Neural progenitor cell (in vitro differentiated cells): ENCODE measurements around the gene ALOX12B.

Experiments
- CTCF ChIP-seq: fragments of 200-600 bp; sonication (generic); IDR thresholded peaks from 2 replicates; pipeline ENCODE4 v1.5.1; 2017; ENCODE audit warnings: antibody characterized with exemption, mild to moderate bottlenecking
- EZH2 ChIP-seq: fragments of 200-600 bp; sonication (generic); IDR thresholded peaks from 2 replicates; pipeline ENCODE4 v1.6.1; 2017; ENCODE audit warnings: antibody characterized with exemption, mild to moderate bottlenecking, moderate library complexity
- EZH2phosphoT487 ChIP-seq: fragments of 200-600 bp; sonication (generic); IDR thresholded peaks from 2 replicates; pipeline ENCODE4 v1.6.1; 2017; ENCODE audit warnings: antibody characterized with exemption

- TF ChIP-seq CTCF, result no peak
- peak; percentile 27 for TF ChIP-seq EZH2phosphoT487
- no peak for TF ChIP-seq EZH2
These were observed 39.1 kb upstream of the ALOX12B start for GRCh38 chr17:8126491-8127066.
